ENCODE measurements around the gene IYD. TPM values are rescaled to one million over a fixed set of nuclear protein-coding genes. Genes with fewer than 3 reads are reported as not detected.

IYD gene
- total and polyA plus RNA-seq, 9 of the 15 experiments (the other 6 are each of a cell fraction or from before 2014, with no cell fraction given), result not detected

DNA sequence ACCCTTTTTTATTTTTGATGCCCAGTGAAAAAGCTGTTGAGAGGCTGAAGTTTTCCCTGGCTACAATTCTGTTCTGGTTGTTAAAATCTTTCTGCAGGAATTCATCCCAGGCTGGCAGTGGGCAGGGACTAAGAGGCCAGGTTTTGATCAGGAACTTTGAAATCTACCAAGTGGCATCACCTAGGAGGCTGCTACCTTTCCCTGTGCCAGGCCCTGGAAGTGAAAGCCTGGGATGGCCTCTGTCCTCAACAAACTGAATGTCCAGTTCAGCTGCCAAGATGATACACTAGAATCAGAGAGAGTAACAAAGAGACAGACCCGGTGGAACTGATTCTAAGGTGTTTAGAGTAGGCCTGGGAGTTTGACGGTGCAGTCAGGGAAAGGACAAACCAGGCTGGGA, 596 bp downstream of the IYD start (continued):
- TF ChIP-seq, protein P1, sequence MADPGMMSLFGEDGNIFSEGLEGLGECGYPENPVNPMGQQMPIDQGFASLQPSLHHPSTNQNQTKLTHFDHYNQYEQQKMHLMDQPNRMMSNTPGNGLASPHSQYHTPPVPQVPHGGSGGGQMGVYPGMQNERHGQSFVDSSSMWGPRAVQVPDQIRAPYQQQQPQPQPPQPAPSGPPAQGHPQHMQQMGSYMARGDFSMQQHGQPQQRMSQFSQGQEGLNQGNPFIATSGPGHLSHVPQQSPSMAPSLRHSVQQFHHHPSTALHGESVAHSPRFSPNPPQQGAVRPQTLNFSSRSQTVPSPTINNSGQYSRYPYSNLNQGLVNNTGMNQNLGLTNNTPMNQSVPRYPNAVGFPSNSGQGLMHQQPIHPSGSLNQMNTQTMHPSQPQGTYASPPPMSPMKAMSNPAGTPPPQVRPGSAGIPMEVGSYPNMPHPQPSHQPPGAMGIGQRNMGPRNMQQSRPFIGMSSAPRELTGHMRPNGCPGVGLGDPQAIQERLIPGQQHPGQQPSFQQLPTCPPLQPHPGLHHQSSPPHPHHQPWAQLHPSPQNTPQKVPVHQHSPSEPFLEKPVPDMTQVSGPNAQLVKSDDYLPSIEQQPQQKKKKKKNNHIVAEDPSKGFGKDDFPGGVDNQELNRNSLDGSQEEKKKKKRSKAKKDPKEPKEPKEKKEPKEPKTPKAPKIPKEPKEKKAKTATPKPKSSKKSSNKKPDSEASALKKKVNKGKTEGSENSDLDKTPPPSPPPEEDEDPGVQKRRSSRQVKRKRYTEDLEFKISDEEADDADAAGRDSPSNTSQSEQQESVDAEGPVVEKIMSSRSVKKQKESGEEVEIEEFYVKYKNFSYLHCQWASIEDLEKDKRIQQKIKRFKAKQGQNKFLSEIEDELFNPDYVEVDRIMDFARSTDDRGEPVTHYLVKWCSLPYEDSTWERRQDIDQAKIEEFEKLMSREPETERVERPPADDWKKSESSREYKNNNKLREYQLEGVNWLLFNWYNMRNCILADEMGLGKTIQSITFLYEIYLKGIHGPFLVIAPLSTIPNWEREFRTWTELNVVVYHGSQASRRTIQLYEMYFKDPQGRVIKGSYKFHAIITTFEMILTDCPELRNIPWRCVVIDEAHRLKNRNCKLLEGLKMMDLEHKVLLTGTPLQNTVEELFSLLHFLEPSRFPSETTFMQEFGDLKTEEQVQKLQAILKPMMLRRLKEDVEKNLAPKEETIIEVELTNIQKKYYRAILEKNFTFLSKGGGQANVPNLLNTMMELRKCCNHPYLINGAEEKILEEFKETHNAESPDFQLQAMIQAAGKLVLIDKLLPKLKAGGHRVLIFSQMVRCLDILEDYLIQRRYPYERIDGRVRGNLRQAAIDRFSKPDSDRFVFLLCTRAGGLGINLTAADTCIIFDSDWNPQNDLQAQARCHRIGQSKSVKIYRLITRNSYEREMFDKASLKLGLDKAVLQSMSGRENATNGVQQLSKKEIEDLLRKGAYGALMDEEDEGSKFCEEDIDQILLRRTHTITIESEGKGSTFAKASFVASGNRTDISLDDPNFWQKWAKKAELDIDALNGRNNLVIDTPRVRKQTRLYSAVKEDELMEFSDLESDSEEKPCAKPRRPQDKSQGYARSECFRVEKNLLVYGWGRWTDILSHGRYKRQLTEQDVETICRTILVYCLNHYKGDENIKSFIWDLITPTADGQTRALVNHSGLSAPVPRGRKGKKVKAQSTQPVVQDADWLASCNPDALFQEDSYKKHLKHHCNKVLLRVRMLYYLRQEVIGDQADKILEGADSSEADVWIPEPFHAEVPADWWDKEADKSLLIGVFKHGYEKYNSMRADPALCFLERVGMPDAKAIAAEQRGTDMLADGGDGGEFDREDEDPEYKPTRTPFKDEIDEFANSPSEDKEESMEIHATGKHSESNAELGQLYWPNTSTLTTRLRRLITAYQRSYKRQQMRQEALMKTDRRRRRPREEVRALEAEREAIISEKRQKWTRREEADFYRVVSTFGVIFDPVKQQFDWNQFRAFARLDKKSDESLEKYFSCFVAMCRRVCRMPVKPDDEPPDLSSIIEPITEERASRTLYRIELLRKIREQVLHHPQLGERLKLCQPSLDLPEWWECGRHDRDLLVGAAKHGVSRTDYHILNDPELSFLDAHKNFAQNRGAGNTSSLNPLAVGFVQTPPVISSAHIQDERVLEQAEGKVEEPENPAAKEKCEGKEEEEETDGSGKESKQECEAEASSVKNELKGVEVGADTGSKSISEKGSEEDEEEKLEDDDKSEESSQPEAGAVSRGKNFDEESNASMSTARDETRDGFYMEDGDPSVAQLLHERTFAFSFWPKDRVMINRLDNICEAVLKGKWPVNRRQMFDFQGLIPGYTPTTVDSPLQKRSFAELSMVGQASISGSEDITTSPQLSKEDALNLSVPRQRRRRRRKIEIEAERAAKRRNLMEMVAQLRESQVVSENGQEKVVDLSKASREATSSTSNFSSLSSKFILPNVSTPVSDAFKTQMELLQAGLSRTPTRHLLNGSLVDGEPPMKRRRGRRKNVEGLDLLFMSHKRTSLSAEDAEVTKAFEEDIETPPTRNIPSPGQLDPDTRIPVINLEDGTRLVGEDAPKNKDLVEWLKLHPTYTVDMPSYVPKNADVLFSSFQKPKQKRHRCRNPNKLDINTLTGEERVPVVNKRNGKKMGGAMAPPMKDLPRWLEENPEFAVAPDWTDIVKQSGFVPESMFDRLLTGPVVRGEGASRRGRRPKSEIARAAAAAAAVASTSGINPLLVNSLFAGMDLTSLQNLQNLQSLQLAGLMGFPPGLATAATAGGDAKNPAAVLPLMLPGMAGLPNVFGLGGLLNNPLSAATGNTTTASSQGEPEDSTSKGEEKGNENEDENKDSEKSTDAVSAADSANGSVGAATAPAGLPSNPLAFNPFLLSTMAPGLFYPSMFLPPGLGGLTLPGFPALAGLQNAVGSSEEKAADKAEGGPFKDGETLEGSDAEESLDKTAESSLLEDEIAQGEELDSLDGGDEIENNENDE (IDR thresholded peaks at IDR 0.05; ENCODE audit: low read depth, low read length), result no peak
- TF ChIP-seq NR1H2 (CRISPR knock-in tag; IDR thresholded peaks at IDR 0.05), result no peak
- TF ChIP-seq PATZ1 (CRISPR knock-in tag; IDR thresholded peaks at IDR 0.05; ENCODE audit: borderline replicate concordance), result no peak

Data from K562 (cell line).